Muscle of leg (tissue), 11 donors: ENCODE measurements around the gene ITGA2. TPM values are rescaled to one million over a fixed set of nuclear protein-coding genes. Genes with fewer than 3 reads are reported as not detected.
A peak's percentile ranks its signal among the peaks of the same experiment; 100 is the strongest.

ENCODE experiments used
- DNase-seq: peaks from one replicate; pipeline ENCODE4 v3.0.0; 2013
- H3K27ac ChIP-seq: one replicate; pipeline ENCODE4 v1.5.1; 2013; ENCODE audit warnings: mild to moderate bottlenecking, low read length, control low read depth
- H3K27me3 ChIP-seq: one replicate; pipeline ENCODE4 v1.6.1; 2013; ENCODE audit warnings: low read length; ENCODE audit not compliant: control insufficient read depth, insufficient read depth
- H3K36me3 ChIP-seq: one replicate; pipeline ENCODE4 v1.6.1; 2013; ENCODE audit warnings: low read length; ENCODE audit not compliant: control insufficient read depth, insufficient read depth
- H3K4me1 ChIP-seq: one replicate; pipeline ENCODE4 v1.6.1; 2013; ENCODE audit warnings: low read length; ENCODE audit not compliant: control insufficient read depth, insufficient read depth
- H3K4me3 ChIP-seq: one replicate; pipeline ENCODE4 v1.5.1; 2013; ENCODE audit warnings: low read length, control low read depth
- H3K9me3 ChIP-seq: replicated peaks from 2 replicates; pipeline ENCODE4 v1.6.1; 2013; ENCODE audit warnings: low read depth, low read length; ENCODE audit not compliant: control insufficient read depth
- whole genome bisulfite sequencing: methylation state at CpG from one replicate; pipeline ENCODE4 v1.1.5; 2013; ENCODE audit warnings: missing lambda C conversion rate; ENCODE audit not compliant: insufficient coverage; 5-methylcytosine and 5-hydroxymethylcytosine counted together
- polyA plus RNA-seq, 8 donors: library from polyadenylated mRNA; unstranded; fragments of 120-200 nt; gene quantifications; one replicate each; pipeline versions ENCODE4 v1.2.1 to v1.2.3, GENCODE V29; 2013; ENCODE audit warnings: inconsistent platforms in 1 of 8, low replicate concordance in 1 of 8; ENCODE audit not compliant: insufficient read length in 8 of 8, insufficient read depth in 1 of 8
- total RNA-seq: library from RNA; stranded (reverse); fragments of 120-200 nt; gene quantifications from one replicate; pipeline ENCODE4 v1.2.4, GENCODE V29; 2013

ITGA2 gene
- total and polyA plus RNA-seq, 9 donors = 6.0 to 27.7 (median 9.5) TPM

DNA sequence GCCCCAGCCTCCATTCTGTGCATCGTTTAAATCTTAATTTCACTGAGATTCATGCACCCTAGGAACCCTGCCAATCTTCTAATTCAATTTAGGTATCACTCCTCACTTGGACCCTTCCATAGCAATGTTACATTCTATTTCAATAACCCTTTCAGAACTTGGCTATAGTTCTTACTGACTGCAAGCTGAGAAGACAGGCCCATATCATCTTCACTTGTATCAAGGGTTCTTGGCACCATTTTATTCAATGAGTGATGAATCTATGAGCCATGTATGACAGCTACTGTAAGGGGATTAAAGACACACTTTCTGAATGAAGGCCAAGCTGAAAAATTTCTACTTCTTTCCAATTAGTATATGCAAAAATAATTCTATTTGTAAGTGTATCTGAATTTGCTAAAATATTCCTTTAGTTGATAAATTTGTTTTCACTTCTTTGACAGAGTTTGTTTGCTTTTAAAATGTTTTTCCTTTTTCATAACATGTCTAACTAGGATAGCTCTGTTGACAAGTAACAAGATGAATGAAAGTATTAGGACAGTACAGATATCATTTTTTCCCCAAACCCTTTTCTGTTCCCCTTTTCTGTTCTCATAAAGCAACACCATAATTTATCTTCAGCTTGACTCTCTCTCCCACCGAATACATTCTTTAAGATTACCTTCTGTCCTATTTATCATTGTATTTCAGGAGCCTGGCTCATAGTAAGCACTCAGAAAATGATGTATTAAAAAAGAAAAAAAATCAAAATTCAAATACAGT lies 9.6 kb downstream of the ITGA2 start:
- Histone ChIP-seq H3K4me1 (no peaks in the 10 kb centered on the region), H3K27me3 (no peaks in the 10 kb centered on the region), H3K27ac (no peak overlapping the region), H3K9me3 (no peaks in the 10 kb centered on the region), H3K36me3 (no peaks in the 10 kb centered on the region), H3K4me3 (no peak overlapping the region)
- WGBS = 33% methylated on average over 1 of the region's 2 CpGs
- DNase-seq = no peak

GRCh38 chr5:52999344-52999949 lies 10.3 kb downstream of the ITGA2 start:
- no peaks in the 10 kb centered on the region for H3K36me3 ChIP-seq
- H3K27me3 ChIP-seq = no peaks in the 10 kb centered on the region
- WGBS = no CpG with 5 or more reads among the region's 1 CpG
- no peaks in the 10 kb centered on the region for H3K9me3 ChIP-seq
- no peak for DNase-seq
- H3K4me3 ChIP-seq = no peak overlapping the region
- no peaks in the 10 kb centered on the region for H3K4me1 ChIP-seq
- no peak overlapping the region for H3K27ac ChIP-seq

- no peaks in the 10 kb centered on the region for H3K36me3 ChIP-seq
- no peaks in the 10 kb centered on the region for H3K4me1 ChIP-seq
- no peaks in the 10 kb centered on the region for H3K27me3 ChIP-seq
- H3K9me3 ChIP-seq = no peaks in the 10 kb centered on the region
- H3K27ac ChIP-seq = no peak overlapping the region
- H3K4me3 ChIP-seq = no peak overlapping the region
- no CpG with 5 or more reads among the region's 4 CpGs for WGBS
- no peak for DNase-seq
Observed at GRCh38 chr5:53001541-53001940, 12.4 kb downstream of the ITGA2 start.

GRCh38 chr5:53002491-53002890 lies 13.3 kb downstream of the ITGA2 start:
- H3K4me1 ChIP-seq = no peaks in the 10 kb centered on the region
- no peaks in the 10 kb centered on the region for H3K9me3 ChIP-seq
- no peak overlapping the region for H3K4me3 ChIP-seq
- H3K36me3 ChIP-seq = no peaks in the 10 kb centered on the region
- no CpG with 5 or more reads among the region's 1 CpG for WGBS
- H3K27ac ChIP-seq = no peak overlapping the region
- DNase-seq = peak; percentile 20
- H3K27me3 ChIP-seq = no peaks in the 10 kb centered on the region

- no peaks in the 10 kb centered on the region for H3K4me1 ChIP-seq
- H3K36me3 ChIP-seq = no peaks in the 10 kb centered on the region
- no peak for DNase-seq
- no peaks in the 10 kb centered on the region for H3K27me3 ChIP-seq
- H3K9me3 ChIP-seq = no peaks in the 10 kb centered on the region
- peak overlapping the region; percentile 63 for H3K27ac ChIP-seq
- no CpG with 5 or more reads among the region's 1 CpG for whole genome bisulfite sequencing
- no peak overlapping the region for H3K4me3 ChIP-seq
Observed at GRCh38 chr5:53003144-53003543, 14.0 kb downstream of the ITGA2 start.

DNA sequence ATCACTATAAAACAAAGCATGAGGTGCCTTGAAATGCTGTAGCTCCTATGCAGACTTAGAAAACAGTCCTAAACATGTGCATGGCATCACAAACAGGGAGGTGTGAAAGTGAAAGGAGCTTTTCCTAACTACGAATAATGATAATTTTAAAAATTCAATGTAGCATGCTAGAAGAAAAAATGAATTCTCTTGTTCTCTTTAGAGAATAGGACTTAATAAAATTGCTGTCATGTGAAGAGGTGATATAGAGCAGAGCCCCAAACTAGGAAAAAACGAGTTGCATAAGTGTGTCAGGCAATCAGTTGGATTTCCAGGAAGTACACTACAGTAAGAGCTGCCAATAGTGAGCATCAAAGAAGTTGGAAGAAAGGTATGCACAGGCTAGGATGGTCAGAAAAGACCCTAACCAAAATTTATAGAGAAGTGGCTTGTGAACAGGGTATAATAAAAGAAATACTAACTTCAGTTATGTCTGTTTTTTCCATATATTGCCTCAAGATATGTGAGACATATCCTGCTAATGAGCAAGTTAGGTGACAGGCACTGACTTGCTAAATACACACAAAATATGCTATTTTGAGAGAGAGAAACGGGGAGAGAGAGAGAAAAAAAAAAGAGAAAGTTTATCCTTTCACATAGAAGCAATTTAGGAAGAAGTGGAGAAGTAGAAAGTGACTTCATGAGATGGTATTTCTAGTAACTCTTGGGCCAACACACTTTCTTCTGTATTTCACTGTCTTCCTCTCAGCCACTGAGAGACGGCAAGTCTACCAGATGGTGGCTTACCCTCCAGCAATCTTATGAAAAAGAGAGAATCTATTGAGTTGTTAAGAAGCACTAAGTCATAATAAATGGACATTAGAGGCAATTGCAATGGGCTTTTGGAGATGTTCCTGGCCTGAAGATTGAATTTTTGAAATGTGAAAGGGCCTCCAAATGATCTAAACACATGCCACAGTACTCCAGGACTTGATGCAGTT lies 18.0 kb downstream of the ITGA2 start:
- Histone ChIP-seq H3K36me3 (no peaks in the 10 kb centered on the region), H3K4me1 (no peaks in the 10 kb centered on the region), H3K27me3 (no peaks in the 10 kb centered on the region), H3K9me3 (no peaks in the 10 kb centered on the region), H3K27ac (no peak overlapping the region), H3K4me3 (no peak overlapping the region)
- 14% methylated on average over 1 of the region's 4 CpGs for WGBS
- no peak for DNase-seq

GRCh38 chr5:53008751-53009150 lies 19.6 kb downstream of the ITGA2 start:
- no peak overlapping the region for H3K27ac ChIP-seq
- no peak overlapping the region for H3K4me3 ChIP-seq
- no peak for DNase-seq
- 60% methylated on average over 1 of the region's 1 CpG for WGBS
- no peaks in the 10 kb centered on the region for H3K4me1 ChIP-seq
- H3K27me3 ChIP-seq = no peaks in the 10 kb centered on the region
- no peaks in the 10 kb centered on the region for H3K9me3 ChIP-seq
- H3K36me3 ChIP-seq = no peaks in the 10 kb centered on the region

- no peak overlapping the region for H3K4me3 ChIP-seq
- no peak for DNase-seq
- no peaks in the 10 kb centered on the region for H3K9me3 ChIP-seq
- no peak overlapping the region for H3K27ac ChIP-seq
- H3K27me3 ChIP-seq = no peaks in the 10 kb centered on the region
- H3K4me1 ChIP-seq = no peaks in the 10 kb centered on the region
- WGBS = no CpG with 5 or more reads among the region's 1 CpG
- H3K36me3 ChIP-seq = no peaks in the 10 kb centered on the region
Observed at GRCh38 chr5:53009816-53010215, 20.7 kb downstream of the ITGA2 start.

DNA sequence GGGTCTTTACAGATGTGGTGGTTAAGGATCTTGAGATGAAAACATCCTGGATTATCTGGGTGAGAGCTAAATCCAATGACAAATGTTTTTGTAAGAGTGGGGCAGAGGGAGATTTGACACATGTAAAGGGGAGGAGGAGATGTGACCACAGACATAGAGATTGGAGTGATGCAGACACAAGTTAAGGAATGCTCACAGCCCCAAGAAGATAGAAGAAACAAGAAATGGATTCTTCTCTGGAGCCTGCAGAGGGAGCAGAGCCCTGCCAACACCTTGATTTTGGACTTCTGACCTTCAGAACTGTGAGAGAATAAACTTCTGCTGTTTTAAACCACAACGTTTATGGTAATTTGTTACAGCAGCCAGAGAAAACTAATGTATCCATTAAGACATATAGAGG lies 21.7 kb downstream of the ITGA2 start:
- no peak overlapping the region for H3K27ac ChIP-seq
- H3K9me3 ChIP-seq = no peaks in the 10 kb centered on the region
- no peak overlapping the region for H3K4me3 ChIP-seq
- H3K27me3 ChIP-seq = no peaks in the 10 kb centered on the region
- no CpG with 5 or more reads among the region's 1 CpG for WGBS
- no peak for DNase-seq
- no peaks in the 10 kb centered on the region for H3K4me1 ChIP-seq
- no peaks in the 10 kb centered on the region for H3K36me3 ChIP-seq

DNA sequence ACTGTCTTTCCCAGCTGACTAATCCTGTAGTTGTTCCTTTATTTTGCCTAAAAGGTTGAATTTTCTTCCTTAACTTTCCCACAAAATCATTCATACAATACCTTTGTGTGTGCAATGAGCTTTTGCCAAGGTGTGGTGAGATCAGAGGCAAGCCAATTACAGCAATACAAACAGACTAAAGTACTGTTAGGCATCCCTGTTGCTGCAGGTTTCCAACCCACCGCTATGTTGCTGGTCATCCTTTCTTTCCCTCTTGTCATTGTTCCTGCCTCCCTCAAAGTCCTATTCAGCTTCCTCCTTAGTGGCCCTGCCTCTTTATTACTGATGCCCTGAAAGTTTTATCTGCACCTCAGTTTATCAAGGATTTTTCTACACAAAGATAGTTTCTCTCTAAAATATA lies 22.1 kb downstream of the ITGA2 start:
- Histone ChIP-seq H3K27ac (no peak overlapping the region), H3K4me1 (no peaks in the 10 kb centered on the region), H3K9me3 (no peaks in the 10 kb centered on the region), H3K36me3 (no peaks in the 10 kb centered on the region), H3K4me3 (no peak overlapping the region), H3K27me3 (no peaks in the 10 kb centered on the region)
- no peak for DNase-seq
- WGBS = 67% methylated on average over 1 of the region's 1 CpG
